Activated T-helper 2 cell treated with anti-CD3 and anti-CD28 coated beads, Interferon-gamma antibody, Interleukin-2, Interleukin-4, amounts not matched to agents 10 μg/mL and 5 μg/mL and 100 μg/mL, durations not matched to agents 14 hours and 24 hours and 36 hours (primary cell): ENCODE results near the gene GLB1L2. TPM values are rescaled to one million over a fixed set of nuclear protein-coding genes. Genes with fewer than 3 reads are reported as not detected.
A peak's percentile ranks its signal among the peaks of the same experiment; 100 is the strongest.
"Not testable (repeated sequence)": the region's sequence is repeated elsewhere in the genome, so short reads cannot be mapped to it uniquely, and the experiment has no call there.

Experiments
- DNase-seq: peaks from one replicate; pipeline ENCODE4 v3.0.0; 2021; ENCODE audit warnings: low spot score
- H3K27ac Mint-ChIP-seq: one replicate; pipeline ENCODE4 v1.8.0; 2021; ENCODE audit warnings: mixed read lengths
- H3K27me3 Mint-ChIP-seq: one replicate; pipeline ENCODE4 v1.8.0; 2021; ENCODE audit warnings: low read depth, mixed read lengths
- H3K36me3 Mint-ChIP-seq: one replicate; pipeline ENCODE4 v1.8.0; 2021; ENCODE audit warnings: low read depth, mixed read lengths
- H3K4me1 Mint-ChIP-seq: one replicate; pipeline ENCODE4 v1.8.0; 2021; ENCODE audit warnings: low read depth, mixed read lengths
- H3K4me3 Mint-ChIP-seq: one replicate; pipeline ENCODE4 v1.8.0; 2021; ENCODE audit warnings: low read depth, mild to moderate bottlenecking, moderate library complexity, mixed read lengths
- H3K9me3 Mint-ChIP-seq: one replicate; pipeline ENCODE4 v1.8.0; 2021; ENCODE audit warnings: mixed read lengths
- intact Hi-C: fragments of 100-400 bp; cut with micrococcal nuclease; formaldehyde crosslinking; loops from one replicate; pipeline ENCODE4 v1.15.1; 2023
- total RNA-seq: library from RNA; stranded (reverse); gene quantifications from 2 replicates; pipeline ENCODE4 v1.2.3, GENCODE V29; 2022

GLB1L2 gene
- total RNA-seq, 1 donor from 2014 or later: 3.1 TPM

- H3K4me1 Mint-ChIP-seq, H3K9me3 Mint-ChIP-seq, H3K4me3 Mint-ChIP-seq, H3K27ac Mint-ChIP-seq, H3K36me3 Mint-ChIP-seq, intact Hi-C loops, H3K27me3 Mint-ChIP-seq, DNase-seq: not testable (repeated sequence)
Measured at GRCh38 chr11:134344497-134345236, 12.9 kb downstream of the GLB1L2 start.

DNA sequence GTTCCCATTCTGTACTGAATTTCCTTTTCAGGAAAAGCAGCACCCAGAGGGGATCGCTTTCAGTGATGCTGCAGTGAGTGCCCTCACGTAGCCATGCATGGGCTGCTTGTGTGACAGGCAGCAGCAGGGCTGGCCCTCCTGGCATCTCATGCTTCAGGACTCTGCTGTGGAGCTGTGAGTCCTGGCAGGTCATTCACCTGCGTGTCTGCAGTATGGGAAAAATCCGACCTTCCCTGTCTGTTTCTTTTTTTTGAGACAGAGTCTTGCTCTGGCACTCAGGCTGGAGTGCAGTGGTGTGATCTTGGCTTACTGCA, 13.4 kb downstream of the GLB1L2 start:
- no peak overlapping the region for H3K27ac Mint-ChIP-seq
- H3K4me1 Mint-ChIP-seq: peaks cover 11% of the 10 kb centered on the region
- H3K36me3 Mint-ChIP-seq: no peaks in the 10 kb centered on the region
- H3K4me3 Mint-ChIP-seq: no peak overlapping the region
- intact Hi-C loops: no loop called here
- no peak for DNase-seq
- no peaks in the 10 kb centered on the region for H3K9me3 Mint-ChIP-seq
- H3K27me3 Mint-ChIP-seq: no peaks in the 10 kb centered on the region

DNA sequence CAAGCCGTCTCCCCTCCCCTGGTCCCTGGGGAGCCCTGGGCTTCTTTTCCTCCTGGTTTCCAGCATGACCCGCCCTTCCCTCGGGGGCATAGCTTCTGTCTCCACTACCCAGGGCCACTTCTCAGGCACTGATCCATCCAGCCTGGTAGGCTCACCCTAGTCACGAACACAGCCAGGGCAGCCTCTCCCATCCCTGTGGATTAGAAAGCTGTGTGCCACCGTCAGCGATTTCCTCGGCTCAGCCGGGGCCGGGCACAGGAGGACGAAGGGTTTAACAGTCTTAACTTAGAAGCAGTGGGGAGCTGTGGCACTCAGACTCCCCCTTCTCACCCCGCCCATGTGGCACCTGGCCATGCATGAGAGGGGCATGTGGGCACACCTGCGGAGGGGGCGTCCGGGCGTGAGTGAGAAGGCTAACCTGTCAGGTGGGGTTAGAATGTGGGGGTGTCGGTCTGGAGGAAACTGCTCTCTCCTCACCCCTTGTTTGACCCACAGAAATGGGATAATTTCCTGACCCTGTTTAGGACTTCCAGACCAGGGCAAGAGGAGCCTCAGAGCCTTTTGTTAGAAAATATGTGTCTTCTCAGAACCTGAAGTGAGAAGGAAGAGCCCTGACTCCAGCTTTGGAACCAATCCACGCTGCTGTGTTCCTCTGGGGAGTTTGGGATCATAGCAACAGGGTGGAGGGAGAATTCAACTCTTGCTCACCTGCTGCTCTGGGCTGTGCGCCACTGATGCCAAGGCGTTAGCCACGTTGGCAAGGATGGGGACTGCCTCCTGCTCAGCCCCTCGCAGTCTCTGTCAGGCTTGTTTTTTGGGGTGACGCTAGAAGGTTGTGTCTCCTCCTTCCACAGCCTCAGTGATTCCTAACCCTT, 14.6 kb downstream of the GLB1L2 start:
- DNase-seq: no peak
- Mint-ChIP-seq H3K27me3 (peaks cover 2% of the 10 kb centered on the region), H3K27ac (no peak overlapping the region), H3K4me1 (peaks cover 13% of the 10 kb centered on the region), H3K36me3 (no peaks in the 10 kb centered on the region), H3K9me3 (no peaks in the 10 kb centered on the region), H3K4me3 (no peak overlapping the region)
- intact Hi-C loops: no loop called here

GRCh38 chr11:134346976-134347350, 15.2 kb downstream of the GLB1L2 start:
- no peaks in the 10 kb centered on the region for H3K9me3 Mint-ChIP-seq
- peaks cover 2% of the 10 kb centered on the region for H3K27me3 Mint-ChIP-seq
- peaks cover 13% of the 10 kb centered on the region for H3K4me1 Mint-ChIP-seq
- H3K36me3 Mint-ChIP-seq: no peaks in the 10 kb centered on the region
- intact Hi-C loops: no loop called here
- H3K27ac Mint-ChIP-seq: no peak overlapping the region
- no peak for DNase-seq
- no peak overlapping the region for H3K4me3 Mint-ChIP-seq

- H3K9me3 Mint-ChIP-seq: no peaks in the 10 kb centered on the region
- peaks cover 14% of the 10 kb centered on the region for H3K4me1 Mint-ChIP-seq
- no peak for DNase-seq
- H3K36me3 Mint-ChIP-seq: no peaks in the 10 kb centered on the region
- intact Hi-C loops: no loop called here
- no peak overlapping the region for H3K4me3 Mint-ChIP-seq
- H3K27me3 Mint-ChIP-seq: peaks cover 2% of the 10 kb centered on the region
- H3K27ac Mint-ChIP-seq: no peak overlapping the region
Measured at GRCh38 chr11:134347441-134347840, 15.7 kb downstream of the GLB1L2 start.

DNA sequence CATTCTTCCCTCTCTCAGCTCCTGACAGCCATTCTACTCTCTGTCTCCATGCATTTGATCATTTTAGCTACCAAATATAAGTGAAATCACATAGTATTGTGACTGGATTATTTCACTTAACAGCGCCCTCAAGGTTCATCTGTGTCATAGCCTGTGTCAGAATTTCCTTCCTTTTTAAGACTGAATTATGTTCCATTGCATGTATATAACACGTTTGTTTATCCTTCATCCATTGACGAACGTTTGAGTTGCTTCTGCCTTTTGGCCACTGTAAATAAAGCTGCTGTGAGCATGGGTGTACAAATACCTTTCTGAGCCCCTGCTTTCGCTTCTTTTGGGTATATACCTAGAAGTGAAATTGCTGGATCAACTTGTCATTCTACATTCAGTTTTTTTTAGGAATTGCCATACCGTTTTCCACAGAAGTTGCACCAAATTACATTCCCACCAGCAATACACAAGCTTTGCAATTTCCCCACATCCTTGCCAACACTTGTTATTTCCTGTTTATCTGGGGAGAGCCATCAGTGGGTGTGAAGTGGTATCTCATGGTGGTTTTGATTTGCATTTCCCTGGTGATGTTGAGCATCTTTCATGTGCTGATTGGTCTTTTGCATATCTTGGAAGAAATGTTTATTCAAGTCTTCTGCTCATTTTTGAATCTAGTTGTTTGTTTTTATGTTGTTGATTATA, 17.5 kb downstream of the GLB1L2 start:
- no peaks in the 10 kb centered on the region for H3K9me3 Mint-ChIP-seq
- peak overlapping the region; percentile 24 for H3K27ac Mint-ChIP-seq
- intact Hi-C loops: no loop called here
- peaks cover 14% of the 10 kb centered on the region for H3K4me1 Mint-ChIP-seq
- DNase-seq: no peak
- H3K27me3 Mint-ChIP-seq: peaks cover 7% of the 10 kb centered on the region
- no peak overlapping the region for H3K4me3 Mint-ChIP-seq
- H3K36me3 Mint-ChIP-seq: no peaks in the 10 kb centered on the region

GRCh38 chr11:134349802-134350355, 18.1 kb downstream of the GLB1L2 start:
- Mint-ChIP-seq H3K27ac (peak overlapping the region; percentile 24), H3K36me3 (no peaks in the 10 kb centered on the region), H3K4me3 (no peak overlapping the region), H3K27me3 (peaks cover 9% of the 10 kb centered on the region), H3K9me3 (no peaks in the 10 kb centered on the region), H3K4me1 (peaks cover 14% of the 10 kb centered on the region)
- intact Hi-C loops: no loop called here
- no peak for DNase-seq

DNA sequence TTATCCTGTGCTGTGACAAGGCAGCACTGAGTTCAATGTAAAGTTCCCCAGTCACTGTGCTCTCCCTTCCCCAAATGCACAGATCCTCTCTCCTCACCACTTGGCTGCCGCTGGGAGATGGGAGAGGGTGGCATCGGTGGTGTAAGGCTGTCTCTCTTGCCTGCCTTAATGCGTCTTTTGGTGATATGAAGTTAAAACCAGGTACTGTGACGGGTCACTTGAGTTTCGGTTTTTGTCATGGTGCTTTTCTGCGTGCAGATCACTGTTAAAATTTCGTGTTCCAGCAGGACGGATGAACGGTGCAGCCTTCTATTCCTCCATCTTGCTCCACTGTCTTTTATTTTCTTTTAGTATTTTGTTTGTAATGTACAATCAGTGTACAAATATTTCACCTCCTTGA, 18.6 kb downstream of the GLB1L2 start:
- Mint-ChIP-seq H3K27me3 (peaks cover 12% of the 10 kb centered on the region), H3K9me3 (no peaks in the 10 kb centered on the region), H3K4me3 (no peak overlapping the region), H3K36me3 (no peaks in the 10 kb centered on the region), H3K4me1 (peaks cover 14% of the 10 kb centered on the region), H3K27ac (no peak overlapping the region)
- intact Hi-C loops: no loop called here
- DNase-seq: no peak

DNA sequence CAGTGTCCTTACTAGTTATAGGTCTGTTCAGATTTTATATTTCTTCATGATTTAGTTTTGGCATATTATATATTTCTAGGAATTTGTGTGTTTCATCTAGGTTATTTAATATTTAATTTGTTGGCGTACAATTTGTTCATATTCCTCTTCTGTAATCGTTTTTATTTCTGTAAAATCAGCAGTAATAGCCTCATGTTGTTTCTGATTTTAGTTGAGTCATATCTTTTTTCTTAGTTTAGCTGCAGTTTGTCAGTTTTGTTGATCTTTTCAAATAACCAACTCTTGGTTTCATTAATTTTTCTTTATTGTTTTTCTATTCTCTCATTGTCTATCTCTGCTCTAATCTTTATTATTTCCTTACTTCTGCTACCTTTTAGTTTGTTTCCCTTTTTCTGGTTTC, 20.3 kb downstream of the GLB1L2 start:
- H3K27me3 Mint-ChIP-seq: peaks cover 14% of the 10 kb centered on the region
- intact Hi-C loops: no loop called here
- no peaks in the 10 kb centered on the region for H3K36me3 Mint-ChIP-seq
- H3K27ac Mint-ChIP-seq: no peak overlapping the region
- no peak overlapping the region for H3K4me3 Mint-ChIP-seq
- H3K4me1 Mint-ChIP-seq: peaks cover 14% of the 10 kb centered on the region
- H3K9me3 Mint-ChIP-seq: no peaks in the 10 kb centered on the region
- DNase-seq: no peak

GRCh38 chr11:134355136-134355535, 23.3 kb downstream of the GLB1L2 start:
- H3K27ac Mint-ChIP-seq: no peak overlapping the region
- no peak overlapping the region for H3K4me3 Mint-ChIP-seq
- DNase-seq: no peak
- no peaks in the 10 kb centered on the region for H3K9me3 Mint-ChIP-seq
- intact Hi-C loops: no loop called here
- no peaks in the 10 kb centered on the region for H3K36me3 Mint-ChIP-seq
- H3K27me3 Mint-ChIP-seq: peaks cover 14% of the 10 kb centered on the region
- peaks cover 7% of the 10 kb centered on the region for H3K4me1 Mint-ChIP-seq

GRCh38 chr11:134355656-134356055, 23.9 kb downstream of the GLB1L2 start:
- Mint-ChIP-seq H3K36me3 (no peaks in the 10 kb centered on the region), H3K27me3 (peaks cover 11% of the 10 kb centered on the region), H3K27ac (no peak overlapping the region), H3K4me1 (peaks cover 6% of the 10 kb centered on the region), H3K4me3 (no peak overlapping the region), H3K9me3 (no peaks in the 10 kb centered on the region)
- intact Hi-C loops: no loop called here
- no peak for DNase-seq

DNA sequence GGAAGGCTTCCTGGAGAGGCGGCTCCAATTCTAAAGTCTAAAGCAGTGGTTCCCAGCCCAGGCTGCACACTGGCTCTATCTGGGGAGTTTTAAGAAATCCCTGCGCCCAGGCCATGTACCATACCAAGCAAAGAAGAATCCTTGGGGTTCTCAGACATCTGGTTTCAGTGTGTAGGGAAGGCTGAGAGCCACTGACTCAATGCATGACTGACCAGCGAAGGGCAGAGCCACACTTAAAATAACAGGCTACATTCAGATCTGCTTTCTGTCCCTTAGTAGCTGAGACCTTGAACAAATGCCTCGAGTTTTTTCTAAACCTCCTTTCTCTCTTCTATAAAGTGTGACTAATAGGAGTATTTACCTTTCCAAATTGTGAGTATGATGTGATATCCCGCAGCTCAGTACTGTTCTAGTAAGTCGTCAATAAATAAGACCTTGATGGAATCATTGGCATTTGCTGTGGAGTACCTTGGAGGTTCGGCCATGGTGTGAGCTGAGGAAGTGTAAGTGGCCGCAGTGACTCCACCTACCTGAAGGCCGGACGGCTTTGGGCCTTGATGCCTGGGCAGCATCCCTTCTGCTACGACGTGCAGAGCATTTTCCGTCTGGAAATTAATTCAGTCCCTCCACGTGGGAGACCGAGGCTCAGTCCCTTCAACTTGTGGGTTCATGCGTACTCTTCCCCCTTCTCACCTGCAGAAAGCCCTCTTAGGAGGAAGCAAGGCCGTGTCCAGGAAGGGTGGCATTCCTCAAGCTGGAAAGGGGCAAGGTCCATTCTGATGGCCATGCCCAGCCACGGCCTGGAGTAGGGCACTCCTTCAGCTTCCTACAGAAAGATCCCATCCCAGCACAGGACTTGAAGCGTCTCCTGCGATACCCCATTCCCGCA, 25.1 kb downstream of the GLB1L2 start:
- intact Hi-C loops: no loop called here
- no peak overlapping the region for H3K4me3 Mint-ChIP-seq
- H3K4me1 Mint-ChIP-seq: peaks cover 13% of the 10 kb centered on the region
- DNase-seq: no peak
- no peaks in the 10 kb centered on the region for H3K9me3 Mint-ChIP-seq
- no peak overlapping the region for H3K27ac Mint-ChIP-seq
- peaks cover 13% of the 10 kb centered on the region for H3K27me3 Mint-ChIP-seq
- no peaks in the 10 kb centered on the region for H3K36me3 Mint-ChIP-seq
